Fibroblast of villous mesenchyme (primary cell): ENCODE data around the gene SRSF3. TPM values are rescaled to one million over a fixed set of nuclear protein-coding genes. Genes with fewer than 3 reads are reported as not detected.

ENCODE experiments used
- DNase-seq: peaks from one replicate; pipeline ENCODE4 v3.0.0-alpha.2; 2010; ENCODE audit warnings: low read depth
- H3K4me3 ChIP-seq: 2 replicates; pipeline ENCODE4 v1.5.1; 2011; ENCODE audit warnings: low read depth, mild to moderate bottlenecking, low read length
- CTCF ChIP-seq: IDR thresholded peaks from 2 replicates; pipeline ENCODE4 v1.5.1; 2012; ENCODE audit warnings: low read depth, mild to moderate bottlenecking, low read length; ENCODE audit not compliant: insufficient read depth
- total RNA-seq: library from RNA; depleted of rRNA; stranded (reverse); fragments of >200 nt; gene quantifications from 2 replicates; pipeline ENCODE4 v1.2.3, GENCODE V29; 2012

Gene SRSF3
- total RNA-seq, 1 donor: 445 TPM

DNA sequence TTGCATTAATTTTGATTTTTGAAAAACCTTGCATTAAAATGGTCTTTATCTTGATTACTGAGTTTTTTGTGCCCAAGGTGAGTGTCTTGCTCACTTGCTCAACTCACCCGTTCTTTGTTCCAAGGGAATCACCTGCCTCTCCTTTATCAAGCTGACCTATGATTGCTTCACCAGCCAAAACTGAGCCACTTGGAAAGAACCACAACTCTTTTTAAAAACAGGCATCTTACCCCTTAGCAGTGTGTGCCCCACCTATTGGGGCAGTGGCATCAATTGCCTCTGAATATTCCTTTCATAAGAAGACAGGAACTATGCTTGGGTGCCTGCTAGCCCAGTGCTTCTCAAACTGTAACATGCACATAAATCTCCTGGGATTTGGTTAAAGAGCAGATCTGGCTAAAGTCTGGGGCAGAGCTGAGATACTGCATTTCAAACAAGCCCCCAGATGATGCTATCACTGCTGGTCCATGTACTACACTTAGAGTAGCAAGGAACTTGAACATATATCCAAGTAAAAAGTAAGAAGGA, 43.6 kb upstream of the SRSF3 start:
- TF ChIP-seq CTCF: no peak
- no peak overlapping the region for H3K4me3 ChIP-seq
- DNase-seq: no peak

GRCh38 chr6:36555750-36556252, 38.4 kb upstream of the SRSF3 start:
- H3K4me3 ChIP-seq: no peak overlapping the region
- no peak for DNase-seq
- no peak for TF ChIP-seq CTCF

DNA sequence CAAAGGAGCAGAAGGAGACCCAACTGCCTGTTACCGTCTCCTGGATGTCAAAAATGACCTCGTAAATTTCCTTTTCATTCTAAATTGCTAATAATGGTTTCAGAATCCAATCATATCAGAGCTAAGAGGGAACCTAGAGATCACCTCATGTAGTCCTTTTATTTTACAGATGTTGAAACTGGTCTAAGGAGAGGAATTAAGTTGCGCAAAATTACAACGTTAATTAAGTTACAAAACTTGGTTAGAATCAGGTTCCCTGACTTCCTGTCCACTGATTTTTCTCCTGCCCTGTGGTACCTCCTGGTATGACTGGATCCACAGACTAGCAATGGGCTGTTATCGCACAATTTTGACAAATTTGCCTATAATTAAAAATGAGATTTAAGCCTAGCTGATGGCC, 37.9 kb upstream of the SRSF3 start:
- no peak for TF ChIP-seq CTCF
- no peak for DNase-seq
- H3K4me3 ChIP-seq: no peak overlapping the region

GRCh38 chr6:36559011-36559793, 35.0 kb upstream of the SRSF3 start:
- DNase-seq: no peak
- no peak overlapping the region for H3K4me3 ChIP-seq
- no peak for TF ChIP-seq CTCF

DNA sequence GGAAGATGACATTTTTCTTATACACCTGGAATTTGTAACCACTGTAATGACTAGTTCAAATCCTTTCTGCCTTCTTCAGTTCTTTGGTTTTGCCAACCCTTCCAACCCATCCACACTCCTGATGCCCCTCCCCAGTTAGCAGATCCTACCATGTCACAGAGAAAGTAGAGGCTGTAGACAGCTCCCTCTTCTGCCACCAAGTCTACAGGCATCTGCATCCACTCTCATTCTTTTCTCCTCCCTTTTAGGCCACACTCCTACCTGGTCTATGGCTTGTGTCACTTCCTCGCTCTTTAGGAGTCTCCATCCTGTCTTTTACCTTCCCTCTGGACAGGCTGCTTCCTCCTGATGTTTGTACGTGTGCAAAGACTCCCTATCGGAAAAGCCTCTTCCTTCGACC, 33.3 kb upstream of the SRSF3 start:
- no peak for TF ChIP-seq CTCF
- no peak for DNase-seq
- no peak overlapping the region for H3K4me3 ChIP-seq

DNA sequence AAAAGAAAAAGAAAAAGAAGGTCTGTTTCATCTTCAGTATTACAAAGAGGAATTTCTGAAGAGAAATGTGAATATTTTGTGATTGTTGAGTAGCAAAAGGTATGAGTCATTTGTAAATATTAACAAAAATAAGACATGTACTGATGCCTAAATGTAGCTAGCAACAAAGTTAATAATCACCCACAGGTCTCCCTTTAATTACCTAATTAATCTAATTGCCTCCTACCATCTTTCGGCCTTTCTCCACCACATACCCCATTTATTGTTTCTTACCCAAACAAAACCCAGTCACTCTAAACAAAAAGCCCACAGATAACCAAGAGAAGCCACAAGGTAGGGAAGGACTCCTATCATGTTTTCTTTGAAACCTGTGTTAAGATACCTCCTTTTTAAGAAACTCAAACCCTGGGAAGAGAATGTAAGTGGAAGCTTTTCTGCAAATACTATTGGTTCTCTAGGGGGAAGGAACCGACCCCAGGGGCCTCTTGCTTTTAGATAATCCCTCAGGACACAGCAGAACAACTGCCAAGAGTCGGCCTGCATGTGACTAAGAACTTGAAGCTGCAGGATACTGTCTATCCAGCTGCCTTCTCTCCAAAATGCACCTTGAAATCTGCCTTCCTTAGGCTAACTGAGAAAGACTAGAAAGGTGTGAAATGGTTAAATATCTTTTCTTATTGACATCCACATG, 30.8 kb upstream of the SRSF3 start:
- peak; percentile 37 for DNase-seq

More for the DNA sequence above, 30.8 kb upstream of the SRSF3 start:
- no peak overlapping the region for H3K4me3 ChIP-seq
- TF ChIP-seq CTCF: no peak
